Ovary (tissue), 3 donors: Measurements from ENCODE around the gene CTPS2.

Source experiments
- CTCF ChIP-seq, 3 donors: fragments of 450-650 bp in 2 of 3; fragments of 200-600 bp in 1 of 3; IDR thresholded peaks; one replicate each; pipeline versions ENCODE4 v1.5.1 to v1.8.0; 2016 to 2022; ENCODE audit warnings: antibody characterized with exemption in 3 of 3, mild to moderate bottlenecking in 1 of 3
- EP300 ChIP-seq: sonication (generic); formaldehyde crosslinking; IDR thresholded peaks from one replicate; pipeline ENCODE4 v1.6.1; 2017; ENCODE audit warnings: antibody characterized with exemption
- POLR2A ChIP-seq: fragments of 450-650 bp; IDR thresholded peaks from one replicate; pipeline ENCODE4 v1.6.1; 2017; ENCODE audit warnings: antibody characterized with exemption, mild to moderate bottlenecking, moderate library complexity
- donor health status: DM: no; HTN: no; CAD: no.

GRCh38 chrX:16579517-16579916, 133.0 kb downstream of the CTPS2 start:
- TF ChIP-seq CTCF (IDR thresholded peaks at IDR 0.05) (no peak), EP300 (no peak), POLR2A (no peak)
